Epithelial cell of proximal tubule (primary cell): ENCODE measurements around the gene SLC13A5. TPM values are rescaled to one million over a fixed set of nuclear protein-coding genes. Genes with fewer than 3 reads are reported as not detected.

Experiments
- DNase-seq: peaks from one replicate; pipeline ENCODE4 v3.0.0-alpha.2; 2011; ENCODE audit warnings: low read depth
- H3K4me3 ChIP-seq: 2 replicates; pipeline ENCODE4 v1.5.1; 2011; ENCODE audit warnings: low read depth, mild to moderate bottlenecking, low read length
- total RNA-seq: library from RNA; depleted of rRNA; stranded (reverse); fragments of >200 nt; gene quantifications from 2 replicates; pipeline ENCODE4 v1.2.3, GENCODE V29; 2015
- TF ChIP-seq, protein P1 (sequence below): conservative IDR thresholded peaks from 2 replicates; pipeline ENCODE4 v1.5.1; 2012; ENCODE audit warnings: low read depth, mild to moderate bottlenecking, low read length

The SLC13A5 gene
- total RNA-seq, 1 donor from 2014 or later, result not detected

DNA sequence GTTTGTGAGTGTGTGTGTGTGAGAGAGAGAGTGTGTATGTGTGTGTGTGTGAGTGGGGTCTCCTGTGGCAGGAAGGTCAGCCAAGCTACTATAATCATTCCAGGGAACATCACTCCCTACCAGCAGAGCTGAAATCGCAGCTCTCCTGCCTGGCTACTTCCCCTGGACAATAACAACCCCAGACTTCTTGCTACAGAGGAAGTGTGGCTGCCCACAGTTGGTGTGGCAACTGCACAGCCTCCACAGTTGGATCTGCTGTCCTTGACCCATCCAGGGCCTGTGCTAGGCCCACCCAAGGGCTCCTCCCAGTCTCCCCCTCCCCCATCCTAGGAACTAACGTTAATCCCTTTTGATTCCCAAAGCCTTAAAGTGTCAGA lies 1.5 kb downstream of the SLC13A5 start:
- H3K4me3 ChIP-seq, result no peak overlapping the region
- TF ChIP-seq, protein P1, sequence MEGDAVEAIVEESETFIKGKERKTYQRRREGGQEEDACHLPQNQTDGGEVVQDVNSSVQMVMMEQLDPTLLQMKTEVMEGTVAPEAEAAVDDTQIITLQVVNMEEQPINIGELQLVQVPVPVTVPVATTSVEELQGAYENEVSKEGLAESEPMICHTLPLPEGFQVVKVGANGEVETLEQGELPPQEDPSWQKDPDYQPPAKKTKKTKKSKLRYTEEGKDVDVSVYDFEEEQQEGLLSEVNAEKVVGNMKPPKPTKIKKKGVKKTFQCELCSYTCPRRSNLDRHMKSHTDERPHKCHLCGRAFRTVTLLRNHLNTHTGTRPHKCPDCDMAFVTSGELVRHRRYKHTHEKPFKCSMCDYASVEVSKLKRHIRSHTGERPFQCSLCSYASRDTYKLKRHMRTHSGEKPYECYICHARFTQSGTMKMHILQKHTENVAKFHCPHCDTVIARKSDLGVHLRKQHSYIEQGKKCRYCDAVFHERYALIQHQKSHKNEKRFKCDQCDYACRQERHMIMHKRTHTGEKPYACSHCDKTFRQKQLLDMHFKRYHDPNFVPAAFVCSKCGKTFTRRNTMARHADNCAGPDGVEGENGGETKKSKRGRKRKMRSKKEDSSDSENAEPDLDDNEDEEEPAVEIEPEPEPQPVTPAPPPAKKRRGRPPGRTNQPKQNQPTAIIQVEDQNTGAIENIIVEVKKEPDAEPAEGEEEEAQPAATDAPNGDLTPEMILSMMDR, result no peak
- DNase-seq, result no peak

DNA sequence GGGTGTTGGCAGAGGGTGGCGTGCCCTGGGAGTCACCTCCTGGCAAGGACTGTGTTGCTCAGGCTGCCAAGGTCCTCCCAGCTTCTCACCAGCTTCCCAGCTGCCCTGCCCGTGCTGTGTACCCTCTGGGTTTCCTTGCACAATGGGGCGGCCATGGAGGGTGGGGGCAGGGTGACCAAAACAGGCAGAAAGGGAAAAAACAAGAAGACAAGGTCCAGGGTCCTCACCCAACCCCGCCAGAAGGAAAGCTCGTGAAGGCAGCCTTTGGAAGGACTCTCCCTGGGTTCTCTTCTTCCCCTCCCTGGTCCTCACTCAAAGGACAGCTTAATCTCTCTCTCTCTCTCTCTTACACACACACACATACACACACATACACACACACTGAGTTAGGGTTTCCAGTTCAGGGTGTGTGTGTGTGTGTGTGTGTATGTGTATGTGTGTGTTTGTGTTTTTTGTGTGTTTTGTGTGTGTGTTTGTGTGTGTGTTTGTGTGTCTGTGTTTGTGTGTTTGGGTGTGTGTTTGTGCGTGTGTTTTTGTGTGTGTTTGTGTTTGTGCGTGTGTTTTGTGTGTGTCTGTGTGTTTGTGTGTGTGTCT lies 2.0 kb downstream of the SLC13A5 start:
- DNase-seq, result no peak
- TF ChIP-seq, protein P1, result no peak
- H3K4me3 ChIP-seq, result no peak overlapping the region

DNA sequence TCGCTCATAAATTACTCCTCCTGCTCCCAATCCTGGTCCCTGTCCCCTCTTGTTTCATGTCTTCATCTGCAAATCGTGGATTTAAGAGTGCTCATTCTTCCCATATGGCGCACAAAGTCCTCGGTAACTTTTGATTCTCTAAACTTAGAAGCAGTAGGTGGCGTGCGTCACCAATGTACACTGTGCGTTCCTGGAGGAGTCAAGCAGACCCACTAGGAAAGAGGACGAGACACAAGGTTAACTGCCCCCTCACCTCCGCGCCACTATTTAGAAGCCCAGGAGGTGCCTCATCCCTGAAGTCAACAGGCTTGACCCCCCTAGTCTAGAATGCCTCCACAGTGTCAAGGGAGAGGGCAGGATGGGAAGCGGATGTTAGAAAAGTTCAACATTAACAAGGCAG lies 2.9 kb downstream of the SLC13A5 start:
- TF ChIP-seq, protein P1, result no peak
- DNase-seq, result no peak
- H3K4me3 ChIP-seq, result no peak overlapping the region

DNA sequence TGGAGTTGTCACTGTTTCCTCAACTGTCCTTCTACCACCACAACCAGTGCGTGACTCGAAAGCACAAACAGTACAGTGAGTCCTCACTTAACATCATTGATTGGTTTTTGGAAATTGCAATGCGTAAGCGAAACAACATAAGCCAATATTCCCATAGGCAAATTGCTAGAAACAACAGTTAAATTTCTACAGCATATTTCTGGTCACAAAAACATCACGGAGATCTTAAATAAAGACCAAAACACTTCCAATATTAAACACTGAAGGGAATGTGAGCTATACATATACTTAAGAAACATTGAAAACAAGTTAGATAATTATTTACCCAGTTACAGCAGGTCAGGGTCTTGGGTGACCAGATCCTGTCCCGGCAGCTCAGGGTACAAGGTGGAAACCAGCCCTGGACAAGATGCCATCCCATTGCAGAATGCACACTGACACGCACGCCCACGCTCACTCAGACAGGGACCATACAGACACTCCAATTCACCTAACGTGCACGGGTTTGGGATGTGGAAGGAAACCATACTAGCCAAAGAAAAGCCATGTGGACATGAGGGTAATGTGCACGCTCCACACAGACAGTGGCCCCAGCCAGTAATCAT lies 4.7 kb downstream of the SLC13A5 start:
- TF ChIP-seq, protein P1, result no peak
- DNase-seq, result no peak
- no peak overlapping the region for H3K4me3 ChIP-seq

DNA sequence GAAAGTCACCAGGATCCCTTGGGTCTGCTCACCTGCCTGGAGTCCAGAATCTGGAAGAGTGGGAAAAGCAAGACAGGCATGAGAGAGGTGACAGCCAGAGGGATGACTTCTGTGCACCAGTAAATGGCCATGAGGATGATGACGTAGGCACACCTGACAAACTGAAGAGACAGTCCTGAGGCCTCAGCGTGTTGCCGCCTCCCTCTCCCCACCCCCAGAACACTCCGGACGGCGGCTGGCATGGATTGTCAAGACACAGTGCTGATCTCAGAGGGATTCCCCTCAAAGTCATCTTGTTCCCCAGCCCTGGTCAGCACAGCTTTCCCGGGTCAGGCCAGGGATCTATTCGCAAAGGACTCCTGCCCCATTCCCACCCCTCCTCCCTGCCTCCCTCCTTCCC lies 6.2 kb downstream of the SLC13A5 start:
- TF ChIP-seq, protein P1, result no peak
- no peak for DNase-seq
- no peak overlapping the region for H3K4me3 ChIP-seq

DNA sequence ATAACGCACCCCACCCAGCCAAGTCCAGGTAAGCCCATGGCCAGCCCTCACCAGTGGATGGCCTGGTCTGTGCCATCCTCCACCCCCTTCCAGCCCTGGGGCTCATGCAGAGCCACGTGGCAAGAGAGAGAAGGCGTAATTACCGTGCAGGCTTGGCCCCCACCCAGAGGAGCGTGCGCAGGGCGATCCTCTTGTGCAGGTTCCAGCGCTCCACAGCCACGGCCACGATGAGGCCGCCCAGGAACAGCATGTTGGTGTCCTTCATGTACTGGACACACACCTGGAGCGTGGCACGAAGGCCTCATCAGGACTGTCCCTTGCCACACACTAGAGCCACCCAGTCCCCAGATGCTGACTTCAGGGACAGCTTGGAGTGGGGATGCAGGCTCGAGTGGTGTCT lies 6.7 kb downstream of the SLC13A5 start:
- H3K4me3 ChIP-seq, result no peak overlapping the region
- DNase-seq, result no peak
- TF ChIP-seq, protein P1, result no peak

DNA sequence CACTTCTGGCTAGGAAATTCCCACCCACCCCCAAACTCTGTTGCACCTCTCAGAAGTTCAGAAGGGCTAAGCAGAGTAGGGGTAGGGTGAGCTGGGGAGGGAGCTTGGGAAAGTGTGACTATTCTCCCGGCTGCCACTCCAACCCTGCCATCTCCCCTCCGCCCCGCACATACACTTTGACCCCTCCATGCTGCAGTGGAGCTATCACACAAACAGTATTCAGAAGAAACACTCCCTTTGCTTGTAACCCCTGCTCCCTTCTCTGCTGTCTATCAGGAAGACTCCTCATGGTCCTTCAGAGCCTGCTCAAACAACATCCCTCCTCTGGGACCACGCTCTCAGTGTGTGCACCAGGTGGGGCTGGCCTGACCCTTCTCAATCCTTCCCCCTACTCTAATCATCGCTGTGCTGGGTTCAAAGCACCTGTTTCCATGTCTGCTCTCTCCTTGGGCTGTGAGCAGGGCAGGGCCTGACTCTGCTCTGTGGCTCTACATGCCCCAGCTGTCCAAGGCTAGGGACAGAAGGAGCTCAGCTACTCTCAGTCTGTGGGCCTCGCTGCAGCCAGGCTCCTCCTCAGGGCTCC lies 8.6 kb downstream of the SLC13A5 start:
- H3K4me3 ChIP-seq, result no peak overlapping the region
- no peak for DNase-seq
- TF ChIP-seq, protein P1, result no peak
